Bronchial epithelial cell (primary cell): Measurements from ENCODE around the gene DDX49. TPM values are rescaled to one million over a fixed set of nuclear protein-coding genes. Genes with fewer than 3 reads are reported as not detected.
"Not testable (repeated sequence)": the region's sequence is repeated elsewhere in the genome, so short reads cannot be mapped to it uniquely, and the experiment has no call there.

Experiments
- DNase-seq: peaks from one replicate; pipeline ENCODE4 v3.0.0-alpha.2; 2010; ENCODE audit warnings: low read depth
- FAIRE-seq: peaks from 2 replicates; lab custom pipeline; 2011; peaks lifted over from hg19 to GRCh38; lab: Jason Lieb, UNC
- H3K27me3 ChIP-seq: 2 replicates; pipeline ENCODE4 v1.5.1; 2011; ENCODE audit warnings: low read length; ENCODE audit not compliant: control insufficient read depth, insufficient read depth
- H3K36me3 ChIP-seq: 2 replicates; pipeline ENCODE4 v1.5.1; 2011; ENCODE audit warnings: low read length; ENCODE audit not compliant: control insufficient read depth, insufficient read depth
- H3K4me3 ChIP-seq: 2 replicates; pipeline ENCODE4 v1.5.1; 2011; ENCODE audit warnings: mild to moderate bottlenecking, low read depth, low read length, control low read depth
- total RNA-seq: library from RNA; depleted of rRNA; stranded (reverse); fragments of >200 nt; gene quantifications from 2 replicates; pipeline ENCODE4 v1.2.1, GENCODE V29; 2014
- TF ChIP-seq, protein P1 (sequence below): IDR thresholded peaks from 2 replicates; pipeline ENCODE4 v1.5.1; 2011; ENCODE audit warnings: mild to moderate bottlenecking, moderate library complexity, low read length, control low read depth, inconsistent platforms; ENCODE audit not compliant: insufficient read depth, severe bottlenecking

DDX49 gene
- total RNA-seq, 1 donor from 2014 or later, result 76.1 TPM

DNA sequence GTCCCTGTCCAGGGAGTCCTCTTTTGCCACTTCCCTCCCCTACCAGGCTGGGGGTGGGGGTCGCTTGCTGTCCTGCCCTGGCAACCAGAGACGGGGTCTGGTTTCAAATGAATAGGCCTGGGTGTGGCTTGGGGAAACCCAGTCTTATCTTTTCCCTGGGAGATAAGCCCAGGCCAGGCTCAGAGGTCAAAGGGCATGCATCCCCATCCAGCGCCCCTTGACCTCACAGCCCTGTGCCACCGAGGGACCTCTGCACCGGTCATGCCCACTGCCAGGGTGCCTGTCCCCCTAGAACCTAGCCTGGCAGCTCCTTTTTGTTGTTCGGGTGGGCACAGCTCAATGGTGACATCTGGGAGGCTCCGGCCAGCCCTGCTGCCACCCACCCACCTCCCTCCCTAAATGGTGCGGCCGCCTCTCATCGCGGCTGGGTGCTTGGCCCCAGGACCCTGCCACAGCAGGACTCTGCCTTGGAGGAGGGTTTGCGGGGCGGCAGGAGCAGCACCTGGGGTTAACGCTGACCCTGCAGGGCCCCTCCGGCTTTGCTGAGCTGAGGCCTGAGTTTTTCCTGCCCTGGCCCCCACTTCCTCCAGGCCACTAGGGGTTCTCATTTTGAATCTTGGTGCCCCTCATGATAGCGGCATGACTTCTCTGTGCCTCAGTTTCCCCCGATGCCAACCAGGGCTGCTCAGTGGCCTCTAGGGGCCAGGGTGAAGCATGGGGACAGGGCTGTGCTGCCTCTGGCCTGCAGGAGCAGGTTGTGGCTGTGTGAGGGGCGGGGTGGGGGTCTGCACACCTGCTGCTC lies 20.7 kb upstream of the DDX49 start:
- Histone ChIP-seq H3K36me3 (peaks cover 7% of the 10 kb centered on the region), H3K4me3 (no peak overlapping the region), H3K27me3 (peaks cover 10% of the 10 kb centered on the region)
- TF ChIP-seq, protein P1, sequence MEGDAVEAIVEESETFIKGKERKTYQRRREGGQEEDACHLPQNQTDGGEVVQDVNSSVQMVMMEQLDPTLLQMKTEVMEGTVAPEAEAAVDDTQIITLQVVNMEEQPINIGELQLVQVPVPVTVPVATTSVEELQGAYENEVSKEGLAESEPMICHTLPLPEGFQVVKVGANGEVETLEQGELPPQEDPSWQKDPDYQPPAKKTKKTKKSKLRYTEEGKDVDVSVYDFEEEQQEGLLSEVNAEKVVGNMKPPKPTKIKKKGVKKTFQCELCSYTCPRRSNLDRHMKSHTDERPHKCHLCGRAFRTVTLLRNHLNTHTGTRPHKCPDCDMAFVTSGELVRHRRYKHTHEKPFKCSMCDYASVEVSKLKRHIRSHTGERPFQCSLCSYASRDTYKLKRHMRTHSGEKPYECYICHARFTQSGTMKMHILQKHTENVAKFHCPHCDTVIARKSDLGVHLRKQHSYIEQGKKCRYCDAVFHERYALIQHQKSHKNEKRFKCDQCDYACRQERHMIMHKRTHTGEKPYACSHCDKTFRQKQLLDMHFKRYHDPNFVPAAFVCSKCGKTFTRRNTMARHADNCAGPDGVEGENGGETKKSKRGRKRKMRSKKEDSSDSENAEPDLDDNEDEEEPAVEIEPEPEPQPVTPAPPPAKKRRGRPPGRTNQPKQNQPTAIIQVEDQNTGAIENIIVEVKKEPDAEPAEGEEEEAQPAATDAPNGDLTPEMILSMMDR, result no peak
- FAIRE-seq, result no peak
- no peak for DNase-seq

DNA sequence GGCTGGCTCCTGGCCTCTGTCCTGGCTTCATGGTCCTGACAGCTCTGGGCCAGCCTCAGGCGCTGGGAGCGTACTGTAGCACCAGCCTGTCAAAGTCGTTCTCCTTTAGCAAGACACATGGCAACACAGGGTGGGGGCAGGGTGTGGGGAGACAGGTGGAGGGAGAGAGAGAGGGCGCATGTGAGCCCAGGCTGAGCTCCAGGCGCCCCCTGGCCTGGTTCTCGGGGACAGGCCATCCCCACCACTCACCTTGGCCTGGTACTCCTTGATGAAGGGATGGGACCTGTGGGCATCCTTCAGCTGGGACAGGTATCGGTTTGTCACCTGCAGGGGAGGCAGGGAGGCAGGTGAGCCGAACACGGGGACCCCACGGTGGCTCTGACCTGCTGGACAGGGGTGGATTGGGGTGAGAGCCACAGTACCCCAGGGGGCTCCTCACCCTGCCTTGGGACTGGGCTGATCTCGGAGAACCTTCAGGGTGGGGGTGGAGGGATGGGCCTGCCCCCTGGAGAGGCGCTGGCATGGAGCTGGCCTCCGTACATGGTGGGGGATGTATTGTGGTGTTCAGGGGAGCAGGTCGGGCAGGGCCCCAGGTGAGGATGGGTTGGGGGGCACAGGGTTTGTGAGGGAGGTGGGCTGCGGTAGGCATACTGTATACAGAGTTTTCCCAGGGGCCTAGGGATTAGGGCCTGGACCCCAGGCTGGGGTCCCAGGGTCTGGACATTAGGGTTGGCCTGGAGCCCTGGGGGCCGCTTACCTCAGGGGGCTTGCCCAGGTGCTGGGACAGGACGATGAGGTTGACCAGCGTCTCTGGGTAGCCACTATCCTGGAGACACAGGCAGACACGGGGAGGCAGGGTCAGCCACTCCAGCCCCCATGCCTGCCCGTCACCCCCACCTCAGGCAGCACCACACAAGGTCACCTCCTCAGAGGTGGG lies 19.6 kb upstream of the DDX49 start:
- FAIRE-seq (no peak), DNase-seq (no peak)
- Histone ChIP-seq H3K27me3 (peaks cover 5% of the 10 kb centered on the region), H3K4me3 (no peak overlapping the region), H3K36me3 (peaks cover 10% of the 10 kb centered on the region)
- TF ChIP-seq, protein P1, result no peak

DNA sequence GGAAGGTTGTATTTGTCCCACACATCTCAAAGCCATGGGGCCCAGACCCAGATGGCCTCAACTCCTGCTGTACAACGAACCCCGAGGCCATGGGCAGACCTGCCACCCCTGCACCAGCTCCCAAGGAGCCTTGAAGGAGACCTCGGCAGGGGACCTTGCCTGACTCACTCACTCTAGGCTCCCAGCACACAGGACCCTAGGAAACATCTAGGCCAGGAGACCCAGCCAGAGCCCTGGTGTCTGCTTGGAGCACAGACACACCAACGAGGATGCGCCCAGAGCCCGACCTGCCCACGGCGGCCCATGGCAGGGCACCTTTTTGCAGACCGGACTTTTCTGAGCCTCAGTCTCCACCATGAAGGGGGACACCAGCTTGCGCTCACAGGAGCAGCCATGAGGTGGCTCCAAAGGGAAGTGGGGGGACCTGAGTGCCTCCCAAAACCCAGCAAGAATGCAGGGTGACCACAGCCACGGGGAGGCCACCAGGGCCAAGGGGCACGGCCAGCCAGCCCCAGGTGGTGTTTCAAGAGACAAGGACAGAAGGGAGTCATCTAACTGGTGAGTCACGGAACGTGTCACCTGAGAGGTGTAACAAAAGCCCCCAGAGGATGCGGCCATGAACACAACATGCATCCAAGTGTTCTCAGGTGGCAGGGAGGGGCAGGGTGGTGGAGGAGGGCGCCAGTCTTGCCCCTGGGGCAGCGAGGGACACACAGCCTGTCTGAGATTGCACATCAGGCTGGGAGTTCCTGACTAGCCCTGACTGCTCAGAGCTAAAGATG lies 18.6 kb upstream of the DDX49 start:
- H3K4me3 ChIP-seq, result no peak overlapping the region
- TF ChIP-seq, protein P1, result no peak
- FAIRE-seq (no peak), DNase-seq (no peak)
- H3K27me3 ChIP-seq, result peaks cover 3% of the 10 kb centered on the region
- H3K36me3 ChIP-seq, result peaks cover 15% of the 10 kb centered on the region

DNA sequence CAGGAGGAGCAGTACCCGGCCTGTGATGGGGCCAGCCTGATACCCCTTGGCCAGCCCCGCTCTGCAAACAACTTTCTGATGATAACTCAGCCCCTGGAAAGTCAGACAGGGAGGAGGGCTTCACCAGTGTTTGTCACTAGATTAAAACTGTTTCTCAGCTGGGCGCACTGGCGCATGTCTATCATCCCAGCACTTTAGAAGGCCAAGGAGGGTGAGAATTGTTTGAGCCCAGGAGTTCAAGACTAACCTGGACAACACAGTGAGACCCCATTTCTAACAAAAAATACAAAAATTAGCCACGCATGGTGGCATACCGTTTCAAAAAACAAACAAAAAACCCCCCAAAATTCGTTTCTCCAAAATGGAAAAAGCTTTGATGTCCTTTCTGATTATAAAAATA lies 18.0 kb upstream of the DDX49 start:
- Histone ChIP-seq H3K36me3 (peaks cover 20% of the 10 kb centered on the region), H3K27me3 (peaks cover 2% of the 10 kb centered on the region), H3K4me3 (no peak overlapping the region)
- DNase-seq (no peak), FAIRE-seq (no peak)
- TF ChIP-seq, protein P1, result no peak

DNA sequence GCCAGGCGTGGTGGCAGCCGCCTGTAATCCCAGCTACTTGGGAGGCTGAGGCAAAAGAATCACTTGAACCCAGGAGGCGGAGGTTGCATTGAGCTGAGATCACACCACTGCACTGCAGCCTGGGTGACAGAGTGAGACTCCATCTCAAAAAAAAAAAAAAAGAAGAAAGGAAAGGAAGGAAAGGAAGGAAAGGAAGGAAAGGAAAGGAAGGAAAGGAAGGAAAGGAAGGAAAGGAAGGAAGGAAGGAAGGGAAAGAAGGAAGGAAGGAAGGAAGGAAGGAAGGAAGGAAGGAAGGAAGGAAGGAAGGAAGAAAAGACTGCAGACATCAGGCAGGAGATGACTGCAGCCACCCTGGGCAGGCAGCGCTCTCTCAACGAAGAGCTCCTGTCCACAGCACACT lies 17.0 kb upstream of the DDX49 start:
- DNase-seq, H3K27me3 ChIP-seq, H3K4me3 ChIP-seq, FAIRE-seq: not testable (repeated sequence)
- H3K36me3 ChIP-seq, result peaks cover 25% of the 10 kb centered on the region
